ENCODE measurements around the gene ARHGEF16.

Gene ARHGEF16

GRCh38 chr1:3502641-3503524, 48.4 kb downstream of the ARHGEF16 start:
- no peak for DNase-seq (ENCODE audit: low read depth)

GRCh38 chr1:3503525-3503886, 49.0 kb downstream of the ARHGEF16 start:
- DNase-seq (ENCODE audit: low read depth) = no peak

- DNase-seq (ENCODE audit: low read depth) = peak; percentile 67
These were observed 49.8 kb downstream of the ARHGEF16 start for GRCh38 chr1:3504151-3504821.

- DNase-seq (ENCODE audit: low read depth) = no peak
These were observed 50.3 kb downstream of the ARHGEF16 start for GRCh38 chr1:3504822-3505153.

- DNase-seq (ENCODE audit: low read depth) = no peak
These were observed 50.7 kb downstream of the ARHGEF16 start for GRCh38 chr1:3505161-3505560.

- no peak for DNase-seq (ENCODE audit: low read depth)
These were observed 51.6 kb downstream of the ARHGEF16 start for GRCh38 chr1:3506041-3506440.

- DNase-seq (ENCODE audit: low read depth) = no peak
These were observed 52.5 kb downstream of the ARHGEF16 start for GRCh38 chr1:3506943-3507342.

- DNase-seq (ENCODE audit: low read depth) = no peak
These were observed 53.3 kb downstream of the ARHGEF16 start for GRCh38 chr1:3507636-3508275.

- DNase-seq (ENCODE audit: low read depth) = no peak
These were observed 54.4 kb downstream of the ARHGEF16 start for GRCh38 chr1:3508757-3509415.

- DNase-seq (ENCODE audit: low read depth) = no peak
These were observed 55.3 kb downstream of the ARHGEF16 start for GRCh38 chr1:3509721-3510120.

- no peak for DNase-seq (ENCODE audit: low read depth)
These were observed 55.9 kb downstream of the ARHGEF16 start for GRCh38 chr1:3510136-3510955.

GRCh38 chr1:3510956-3511250, 56.4 kb downstream of the ARHGEF16 start:
- DNase-seq (ENCODE audit: low read depth) = no peak

- no peak for DNase-seq (ENCODE audit: low read depth)
These were observed 56.8 kb downstream of the ARHGEF16 start for GRCh38 chr1:3511306-3511705.

- no peak for DNase-seq (ENCODE audit: low read depth)
These were observed 57.4 kb downstream of the ARHGEF16 start for GRCh38 chr1:3511856-3512255.

GRCh38 chr1:3514404-3514803, 59.9 kb downstream of the ARHGEF16 start:
- no peak for DNase-seq (ENCODE audit: low read depth)

- no peak for DNase-seq (ENCODE audit: low read depth)
These were observed 60.8 kb downstream of the ARHGEF16 start for GRCh38 chr1:3515272-3515671.

GRCh38 chr1:3515774-3516480, 61.5 kb downstream of the ARHGEF16 start:
- no peak for DNase-seq (ENCODE audit: low read depth)

GRCh38 chr1:3516481-3516869, 62.0 kb downstream of the ARHGEF16 start:
- DNase-seq (ENCODE audit: low read depth) = no peak

GRCh38 chr1:3516911-3517675, 62.6 kb downstream of the ARHGEF16 start:
- no peak for DNase-seq (ENCODE audit: low read depth)

GRCh38 chr1:3518256-3518655, 63.8 kb downstream of the ARHGEF16 start:
- no peak for DNase-seq (ENCODE audit: low read depth)

GRCh38 chr1:3518756-3519155, 64.3 kb downstream of the ARHGEF16 start:
- DNase-seq (ENCODE audit: low read depth) = no peak

All from non-pigmented ciliary epithelial cell (primary cell).